ENCODE measurements around the gene RNF144A. TPM values are rescaled to one million over a fixed set of nuclear protein-coding genes. Genes with fewer than 3 reads are reported as not detected.

The RNF144A gene
- total RNA-seq, 4 donors from 2014 or later: 27.3 to 47.3 (median 37.4) TPM

DNA sequence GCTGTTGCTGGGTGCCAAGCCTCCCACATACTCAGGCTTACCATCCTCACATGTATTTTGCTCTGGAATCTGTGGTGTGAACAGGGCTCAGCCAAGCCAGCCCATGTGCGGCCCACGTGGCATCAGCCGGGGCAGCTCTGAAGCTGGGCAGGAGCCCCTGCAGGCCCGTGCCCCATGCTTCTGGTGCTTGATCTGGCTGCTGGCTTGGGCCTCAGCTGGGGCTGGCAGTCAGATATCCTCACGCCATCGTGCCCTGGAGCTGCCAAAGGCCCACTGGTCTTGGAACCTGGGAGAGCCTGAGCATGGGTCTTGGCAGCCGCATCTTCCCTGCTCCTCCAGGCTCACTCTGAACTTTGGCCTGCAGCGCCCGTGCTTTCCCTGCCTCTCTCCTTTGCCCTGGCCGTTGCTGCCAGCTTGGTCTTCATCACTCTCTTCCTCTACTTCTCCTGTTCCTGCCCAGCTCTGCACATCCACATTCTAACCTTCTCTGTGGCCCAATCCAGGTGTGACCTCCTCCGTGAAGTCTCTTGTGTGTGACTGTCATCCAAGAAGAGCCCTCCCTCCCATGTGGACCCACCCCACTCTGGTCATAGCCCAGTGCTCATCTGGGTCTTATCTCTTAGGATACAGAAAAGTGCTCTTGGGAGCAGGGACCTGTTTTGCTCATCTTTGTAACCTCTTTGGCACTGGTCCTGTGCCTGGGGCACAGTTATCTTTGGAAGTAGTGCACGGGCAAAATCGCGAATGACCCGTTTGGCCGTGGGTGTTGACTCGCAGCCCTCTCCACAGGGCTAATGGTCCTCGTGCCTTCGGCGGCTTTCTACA lies 116.1 kb downstream of the RNF144A start:
- Histone ChIP-seq H3K36me3 (peaks cover 0 to 73% (median 2%) of the 10 kb centered on the region in 3 donors), H3K9me3 (no peaks in the 10 kb centered on the region), H3K27me3 (no peaks in the 10 kb centered on the region), H3K4me1 (peaks cover 0 to 21% (median 2%) of the 10 kb centered on the region in 4 donors), H3K27ac (no peak overlapping the region), H3K4me3 (no peak overlapping the region)
- WGBS, 2 donors: 87 to 89% methylated on average over 16 to 18 of the region's 20 CpGs
- no peak for DNase-seq (ENCODE audit: low spot score in 2 of 2)
- TF ChIP-seq POLR2A (IDR thresholded peaks at IDR 0.05): no peak
- no peak for TF ChIP-seq EP300 (IDR thresholded peaks at IDR 0.05)
- TF ChIP-seq, protein P1, sequence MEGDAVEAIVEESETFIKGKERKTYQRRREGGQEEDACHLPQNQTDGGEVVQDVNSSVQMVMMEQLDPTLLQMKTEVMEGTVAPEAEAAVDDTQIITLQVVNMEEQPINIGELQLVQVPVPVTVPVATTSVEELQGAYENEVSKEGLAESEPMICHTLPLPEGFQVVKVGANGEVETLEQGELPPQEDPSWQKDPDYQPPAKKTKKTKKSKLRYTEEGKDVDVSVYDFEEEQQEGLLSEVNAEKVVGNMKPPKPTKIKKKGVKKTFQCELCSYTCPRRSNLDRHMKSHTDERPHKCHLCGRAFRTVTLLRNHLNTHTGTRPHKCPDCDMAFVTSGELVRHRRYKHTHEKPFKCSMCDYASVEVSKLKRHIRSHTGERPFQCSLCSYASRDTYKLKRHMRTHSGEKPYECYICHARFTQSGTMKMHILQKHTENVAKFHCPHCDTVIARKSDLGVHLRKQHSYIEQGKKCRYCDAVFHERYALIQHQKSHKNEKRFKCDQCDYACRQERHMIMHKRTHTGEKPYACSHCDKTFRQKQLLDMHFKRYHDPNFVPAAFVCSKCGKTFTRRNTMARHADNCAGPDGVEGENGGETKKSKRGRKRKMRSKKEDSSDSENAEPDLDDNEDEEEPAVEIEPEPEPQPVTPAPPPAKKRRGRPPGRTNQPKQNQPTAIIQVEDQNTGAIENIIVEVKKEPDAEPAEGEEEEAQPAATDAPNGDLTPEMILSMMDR (IDR thresholded peaks at IDR 0.05): no peak

GRCh38 chr2:7034303-7034702 lies 117.1 kb downstream of the RNF144A start:
- Histone ChIP-seq H3K9me3 (no peaks in the 10 kb centered on the region), H3K4me1 (peaks cover 0 to 14% (median 2%) of the 10 kb centered on the region in 4 donors), H3K27ac (no peak overlapping the region), H3K36me3 (peaks cover 0 to 66% (median 0%) of the 10 kb centered on the region in 3 donors), H3K27me3 (no peaks in the 10 kb centered on the region), H3K4me3 (no peak overlapping the region)
- 57 to 71% methylated on average over 14 of the region's 14 CpGs for WGBS, 2 donors
- no peak for DNase-seq (ENCODE audit: low spot score in 2 of 2)
- TF ChIP-seq EP300 (IDR thresholded peaks at IDR 0.05): no peak
- TF ChIP-seq POLR2A (IDR thresholded peaks at IDR 0.05): no peak
- TF ChIP-seq, protein P1 (IDR thresholded peaks at IDR 0.05): no peak

- no peak for DNase-seq (ENCODE audit: low spot score in 2 of 2)
- Histone ChIP-seq H3K27me3 (no peaks in the 10 kb centered on the region), H3K9me3 (no peaks in the 10 kb centered on the region), H3K36me3 (peaks cover 0 to 63% (median 0%) of the 10 kb centered on the region in 3 donors), H3K27ac (no peak overlapping the region), H3K4me1 (peaks cover 0 to 11% (median 2%) of the 10 kb centered on the region in 4 donors), H3K4me3 (no peak overlapping the region)
- 93 to 94% methylated on average over 13 of the region's 13 CpGs for WGBS, 2 donors
- TF ChIP-seq EP300 (IDR thresholded peaks at IDR 0.05) (no peak), POLR2A (IDR thresholded peaks at IDR 0.05) (no peak)
- TF ChIP-seq, protein P1 (IDR thresholded peaks at IDR 0.05): no peak
Measured at GRCh38 chr2:7035884-7036283, 118.7 kb downstream of the RNF144A start.

GRCh38 chr2:7037340-7038333 lies 120.4 kb downstream of the RNF144A start:
- H3K9me3 ChIP-seq: no peaks in the 10 kb centered on the region
- H3K36me3 ChIP-seq: peaks cover 0 to 59% (median 0%) of the 10 kb centered on the region in 3 donors
- H3K4me3 ChIP-seq: no peak overlapping the region
- TF ChIP-seq, protein P1 (IDR thresholded peaks at IDR 0.05): peak; percentile 54 to 82 (median 70)
- TF ChIP-seq POLR2A (IDR thresholded peaks at IDR 0.05): no peak
- H3K27ac ChIP-seq: no peak overlapping the region
- no peaks in the 10 kb centered on the region for H3K27me3 ChIP-seq
- H3K4me1 ChIP-seq: peaks cover 0 to 11% (median 2%) of the 10 kb centered on the region in 4 donors
- WGBS, 2 donors: 62 to 67% methylated on average over 18 of the region's 18 CpGs
- DNase-seq (ENCODE audit: low spot score in 2 of 2): peak; percentile 45 to 74

Data from tibial nerve (tissue), 4 donors.